ENCODE data around the gene OR13F1.
"Not testable (repeated sequence)": the region's sequence is repeated elsewhere in the genome, so short reads cannot be mapped to it uniquely, and the experiment has no call there.

The OR13F1 gene

DNA sequence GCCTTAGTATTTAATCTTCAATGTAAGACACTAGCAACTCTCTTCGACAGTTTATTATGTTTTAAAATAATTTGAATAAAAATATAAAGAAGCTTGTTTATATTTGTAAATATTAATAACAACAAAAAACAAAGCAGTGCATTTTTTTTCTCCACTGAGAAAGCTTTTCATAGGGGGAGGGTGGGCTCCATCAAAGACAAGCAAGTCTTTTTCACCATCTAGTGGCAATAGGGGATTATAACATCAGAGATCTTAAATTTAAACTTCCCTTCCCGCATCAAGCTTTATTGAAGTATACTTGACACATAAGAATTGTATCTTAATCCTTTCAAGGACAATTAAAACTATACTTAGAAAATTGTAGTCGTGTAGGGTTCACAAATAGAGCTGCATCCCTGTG is 9.3 kb upstream of the OR13F1 start:
- no peak for DNase-seq (ENCODE audit: low read depth)
- TF ChIP-seq, protein P1, sequence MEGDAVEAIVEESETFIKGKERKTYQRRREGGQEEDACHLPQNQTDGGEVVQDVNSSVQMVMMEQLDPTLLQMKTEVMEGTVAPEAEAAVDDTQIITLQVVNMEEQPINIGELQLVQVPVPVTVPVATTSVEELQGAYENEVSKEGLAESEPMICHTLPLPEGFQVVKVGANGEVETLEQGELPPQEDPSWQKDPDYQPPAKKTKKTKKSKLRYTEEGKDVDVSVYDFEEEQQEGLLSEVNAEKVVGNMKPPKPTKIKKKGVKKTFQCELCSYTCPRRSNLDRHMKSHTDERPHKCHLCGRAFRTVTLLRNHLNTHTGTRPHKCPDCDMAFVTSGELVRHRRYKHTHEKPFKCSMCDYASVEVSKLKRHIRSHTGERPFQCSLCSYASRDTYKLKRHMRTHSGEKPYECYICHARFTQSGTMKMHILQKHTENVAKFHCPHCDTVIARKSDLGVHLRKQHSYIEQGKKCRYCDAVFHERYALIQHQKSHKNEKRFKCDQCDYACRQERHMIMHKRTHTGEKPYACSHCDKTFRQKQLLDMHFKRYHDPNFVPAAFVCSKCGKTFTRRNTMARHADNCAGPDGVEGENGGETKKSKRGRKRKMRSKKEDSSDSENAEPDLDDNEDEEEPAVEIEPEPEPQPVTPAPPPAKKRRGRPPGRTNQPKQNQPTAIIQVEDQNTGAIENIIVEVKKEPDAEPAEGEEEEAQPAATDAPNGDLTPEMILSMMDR (IDR thresholded peaks at IDR 0.05; ENCODE audit: control insufficient read depth, extremely low read depth, insufficient read depth), result peak; percentile 43
- no peak overlapping the region for H3K4me3 ChIP-seq (ENCODE audit: low read depth, low read length)

DNA sequence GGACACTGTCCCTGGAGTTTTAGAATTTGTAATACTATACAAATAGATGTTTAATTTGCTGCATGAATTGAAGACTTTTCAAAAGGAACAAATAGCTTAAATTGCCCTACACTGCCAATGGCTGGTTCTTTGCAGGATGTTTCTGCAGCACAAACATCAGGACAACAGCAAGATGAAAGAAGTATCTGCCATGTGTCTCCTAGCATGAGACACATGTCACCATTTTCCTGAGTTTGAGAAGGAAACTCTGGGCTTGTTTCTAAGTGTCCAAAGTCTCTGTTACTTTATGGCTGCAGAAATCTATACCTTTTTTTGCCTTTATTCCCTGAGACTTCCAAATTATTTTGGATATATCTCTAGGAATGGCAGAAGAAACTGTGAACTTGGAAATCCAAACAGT is 623 bp upstream of the OR13F1 start:
- TF ChIP-seq, protein P1 (IDR thresholded peaks at IDR 0.05; ENCODE audit: control insufficient read depth, extremely low read depth, insufficient read depth), result no peak

DNA sequence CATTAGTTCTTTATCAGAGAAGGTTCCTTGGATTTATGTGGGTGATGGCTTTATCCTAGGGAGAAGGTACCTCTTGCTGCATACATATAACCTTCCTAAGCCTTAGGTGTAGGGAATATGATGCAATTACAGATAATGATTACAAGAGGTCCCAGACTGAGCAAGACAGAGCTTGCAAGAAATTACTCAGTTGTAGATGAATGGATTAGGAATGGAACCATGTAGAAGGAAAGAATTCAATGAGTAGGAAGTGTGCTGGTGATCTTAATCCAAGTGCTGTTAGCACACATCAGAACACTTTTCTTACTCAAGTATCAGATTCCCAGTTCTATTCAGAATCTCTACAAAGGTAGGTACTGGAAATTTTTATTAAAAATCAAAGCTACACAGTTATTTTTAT is 2.5 kb downstream of the OR13F1 start:
- TF ChIP-seq, protein P1 (IDR thresholded peaks at IDR 0.05; ENCODE audit: control insufficient read depth, extremely low read depth, insufficient read depth), result no peak

More for the DNA sequence above, 623 bp upstream of the OR13F1 start:
- DNase-seq (ENCODE audit: low read depth), result no peak
- H3K4me3 ChIP-seq (ENCODE audit: low read depth, low read length), result no peak overlapping the region

DNA sequence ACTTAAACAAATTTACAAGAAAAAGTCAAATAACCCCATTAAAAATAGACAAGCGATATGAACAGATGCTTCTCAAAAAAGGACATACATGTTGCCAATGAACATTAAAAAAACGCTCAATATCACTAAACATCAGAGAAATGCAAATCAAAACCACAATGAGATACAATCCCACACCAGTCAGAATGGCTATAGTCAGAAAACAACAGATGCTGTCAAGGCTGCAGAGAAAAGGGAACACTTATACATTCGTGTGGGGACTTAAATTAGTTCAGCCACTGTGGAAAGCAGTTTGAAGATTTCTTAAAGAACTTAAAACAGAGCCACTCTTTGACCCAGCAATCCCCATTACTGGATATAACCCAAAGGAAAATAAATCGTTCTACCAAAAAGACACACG is 10.8 kb downstream of the OR13F1 start:
- TF ChIP-seq, protein P1 (IDR thresholded peaks at IDR 0.05; ENCODE audit: control insufficient read depth, extremely low read depth, insufficient read depth), result no peak
- no peak for DNase-seq (ENCODE audit: low read depth)
- H3K4me3 ChIP-seq (ENCODE audit: low read depth, low read length), result no peak overlapping the region

More for the DNA sequence above, 2.5 kb downstream of the OR13F1 start:
- H3K4me3 ChIP-seq (ENCODE audit: low read depth, low read length), result no peak overlapping the region
- DNase-seq (ENCODE audit: low read depth), result no peak

DNA sequence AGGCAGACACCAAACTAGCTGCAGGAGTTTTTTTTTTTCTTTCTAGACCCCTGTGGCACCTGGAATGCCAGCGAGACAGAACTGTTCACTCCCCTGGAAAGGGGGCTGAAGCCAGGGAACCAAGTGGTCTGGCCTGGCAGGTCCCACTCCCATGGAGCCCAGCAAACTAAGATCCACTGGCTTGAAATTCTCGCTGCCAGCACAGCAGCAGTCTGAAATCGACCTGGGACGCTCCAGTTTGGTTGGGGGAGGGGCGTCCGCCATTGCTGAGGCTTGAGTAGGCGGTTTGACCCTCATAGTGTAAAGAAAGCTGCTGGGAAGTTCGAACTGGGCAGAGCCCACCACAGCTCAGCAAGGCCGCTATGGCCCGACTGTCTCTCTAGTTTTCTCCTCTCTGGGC is 16.2 kb downstream of the OR13F1 start:
- DNase-seq (ENCODE audit: low read depth); H3K4me3 ChIP-seq (ENCODE audit: low read depth, low read length): not testable (repeated sequence)

DNA sequence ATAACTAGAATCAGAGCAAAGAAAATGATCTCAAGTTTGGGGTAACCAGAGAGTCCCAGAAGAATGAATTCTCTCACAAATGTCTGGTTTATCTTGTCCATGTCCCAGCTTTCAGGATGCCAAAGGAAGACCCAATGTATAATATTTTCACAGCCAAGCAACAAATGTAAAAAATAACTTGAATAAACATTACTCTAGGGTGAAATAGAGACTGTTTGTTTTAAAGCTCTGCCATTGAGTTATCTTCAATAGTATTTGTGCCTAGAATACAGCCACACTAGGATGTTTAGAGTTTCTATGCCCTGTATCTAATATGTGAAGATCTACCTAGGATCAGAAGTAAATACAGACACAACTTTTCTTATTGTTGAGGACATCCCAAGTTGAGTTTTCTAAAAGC is 23.0 kb downstream of the OR13F1 start, which contains the start of gene OR13C4:
Gene OR13C4, minus strand, starts transcription at position 101 of the 400 bp plus-strand sequence. Its CDS starts 0 bp downstream, at position 101.
- H3K4me3 ChIP-seq (ENCODE audit: low read depth, low read length), result no peak within 1 kb of the TSS
- TF ChIP-seq, protein P1 (IDR thresholded peaks at IDR 0.05; ENCODE audit: control insufficient read depth, extremely low read depth, insufficient read depth), result no peak
- DNase-seq (ENCODE audit: low read depth), result no peak

DNA sequence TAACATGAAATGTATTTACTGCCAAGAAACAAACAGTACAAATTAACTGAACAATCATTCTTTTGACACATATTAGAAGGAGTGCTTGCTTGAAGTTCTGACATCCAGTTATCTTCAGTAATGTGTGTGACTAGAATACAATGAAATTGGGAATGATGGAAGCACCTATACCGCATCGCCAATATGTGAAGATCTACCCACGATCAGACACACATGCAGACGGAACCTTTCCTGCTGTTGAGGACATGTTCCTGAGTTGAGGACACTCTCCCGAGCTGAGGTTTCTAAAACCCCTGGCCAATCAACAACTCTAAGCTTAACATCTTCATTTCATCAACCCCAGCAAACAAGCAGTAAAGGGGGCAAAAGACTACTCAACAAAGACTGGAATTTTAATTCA is 32.7 kb downstream of the OR13F1 start, which contains the start of gene OR13C3:
Gene OR13C3, minus strand, starts transcription at position 101 of the 400 bp plus-strand sequence. CDS start 133 bp downstream, outside the sequence.
- DNase-seq (ENCODE audit: low read depth), result no peak
- TF ChIP-seq, protein P1 (IDR thresholded peaks at IDR 0.05; ENCODE audit: control insufficient read depth, extremely low read depth, insufficient read depth), result no peak
- no peak within 1 kb of the TSS for H3K4me3 ChIP-seq (ENCODE audit: low read depth, low read length)
